Measurements from ENCODE around the gene SKAP1.
"Not testable (repeated sequence)": the region's sequence is repeated elsewhere in the genome, so short reads cannot be mapped to it uniquely, and the experiment has no call there.

Gene SKAP1

GRCh38 chr17:48192321-48192731, 237.7 kb downstream of the SKAP1 start:
- no peak for DNase-seq

- no peak for DNase-seq
These were observed 238.7 kb downstream of the SKAP1 start for GRCh38 chr17:48191362-48191761.

- DNase-seq = no peak
These were observed 239.1 kb downstream of the SKAP1 start for GRCh38 chr17:48190871-48191270.

GRCh38 chr17:48187872-48188608, 242.0 kb downstream of the SKAP1 start:
- peak; percentile 92 for DNase-seq

- DNase-seq = not testable (repeated sequence)
These were observed 243.7 kb downstream of the SKAP1 start for GRCh38 chr17:48186317-48186716.

GRCh38 chr17:48184721-48185120, 245.3 kb downstream of the SKAP1 start:
- no peak for DNase-seq

GRCh38 chr17:48181653-48182052, 248.4 kb downstream of the SKAP1 start:
- peak; percentile 26 for DNase-seq

GRCh38 chr17:48180842-48181629, 249.0 kb downstream of the SKAP1 start:
- DNase-seq = no peak

GRCh38 chr17:48179071-48179945, 250.7 kb downstream of the SKAP1 start:
- DNase-seq = no peak

- no peak for DNase-seq
These were observed 251.7 kb downstream of the SKAP1 start for GRCh38 chr17:48178317-48178716.

- DNase-seq = no peak
These were observed 252.2 kb downstream of the SKAP1 start for GRCh38 chr17:48177816-48178215.

- no peak for DNase-seq
These were observed 253.6 kb downstream of the SKAP1 start for GRCh38 chr17:48176471-48176855.

GRCh38 chr17:48175692-48176470, 254.1 kb downstream of the SKAP1 start:
- no peak for DNase-seq

GRCh38 chr17:48174833-48175523, 255.0 kb downstream of the SKAP1 start:
- DNase-seq = no peak

GRCh38 chr17:48173191-48173984, 256.6 kb downstream of the SKAP1 start:
- no peak for DNase-seq

- DNase-seq = no peak
These were observed 260.1 kb downstream of the SKAP1 start for GRCh38 chr17:48169926-48170325.

- no peak for DNase-seq
These were observed 266.2 kb downstream of the SKAP1 start for GRCh38 chr17:48163809-48164208.

- DNase-seq = no peak
These were observed 267.0 kb downstream of the SKAP1 start for GRCh38 chr17:48162946-48163506.

- no peak for DNase-seq
These were observed 267.6 kb downstream of the SKAP1 start for GRCh38 chr17:48162306-48162934.
